Measurements from ENCODE around the gene IGFBP3. TPM values are rescaled to one million over a fixed set of nuclear protein-coding genes. Genes with fewer than 3 reads are reported as not detected.

IGFBP3 gene
- total and polyA plus RNA-seq, 2 of the 13 experiments (the other 11 are each of a cell fraction or from before 2014, with no cell fraction given) = 57.5 TPM; not detected in 1

GRCh38 chr7:45888185-45888992 is 32.7 kb downstream of the IGFBP3 start, which contains the start of gene IGFBP1 (continued):
- TF ChIP-seq, protein P1, sequence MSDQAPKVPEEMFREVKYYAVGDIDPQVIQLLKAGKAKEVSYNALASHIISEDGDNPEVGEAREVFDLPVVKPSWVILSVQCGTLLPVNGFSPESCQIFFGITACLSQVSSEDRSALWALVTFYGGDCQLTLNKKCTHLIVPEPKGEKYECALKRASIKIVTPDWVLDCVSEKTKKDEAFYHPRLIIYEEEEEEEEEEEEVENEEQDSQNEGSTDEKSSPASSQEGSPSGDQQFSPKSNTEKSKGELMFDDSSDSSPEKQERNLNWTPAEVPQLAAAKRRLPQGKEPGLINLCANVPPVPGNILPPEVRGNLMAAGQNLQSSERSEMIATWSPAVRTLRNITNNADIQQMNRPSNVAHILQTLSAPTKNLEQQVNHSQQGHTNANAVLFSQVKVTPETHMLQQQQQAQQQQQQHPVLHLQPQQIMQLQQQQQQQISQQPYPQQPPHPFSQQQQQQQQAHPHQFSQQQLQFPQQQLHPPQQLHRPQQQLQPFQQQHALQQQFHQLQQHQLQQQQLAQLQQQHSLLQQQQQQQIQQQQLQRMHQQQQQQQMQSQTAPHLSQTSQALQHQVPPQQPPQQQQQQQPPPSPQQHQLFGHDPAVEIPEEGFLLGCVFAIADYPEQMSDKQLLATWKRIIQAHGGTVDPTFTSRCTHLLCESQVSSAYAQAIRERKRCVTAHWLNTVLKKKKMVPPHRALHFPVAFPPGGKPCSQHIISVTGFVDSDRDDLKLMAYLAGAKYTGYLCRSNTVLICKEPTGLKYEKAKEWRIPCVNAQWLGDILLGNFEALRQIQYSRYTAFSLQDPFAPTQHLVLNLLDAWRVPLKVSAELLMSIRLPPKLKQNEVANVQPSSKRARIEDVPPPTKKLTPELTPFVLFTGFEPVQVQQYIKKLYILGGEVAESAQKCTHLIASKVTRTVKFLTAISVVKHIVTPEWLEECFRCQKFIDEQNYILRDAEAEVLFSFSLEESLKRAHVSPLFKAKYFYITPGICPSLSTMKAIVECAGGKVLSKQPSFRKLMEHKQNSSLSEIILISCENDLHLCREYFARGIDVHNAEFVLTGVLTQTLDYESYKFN (CRISPR knock-in tag; conservative IDR thresholded peaks at IDR 0.05) = peak; percentile 86
- TF ChIP-seq, protein P2, sequence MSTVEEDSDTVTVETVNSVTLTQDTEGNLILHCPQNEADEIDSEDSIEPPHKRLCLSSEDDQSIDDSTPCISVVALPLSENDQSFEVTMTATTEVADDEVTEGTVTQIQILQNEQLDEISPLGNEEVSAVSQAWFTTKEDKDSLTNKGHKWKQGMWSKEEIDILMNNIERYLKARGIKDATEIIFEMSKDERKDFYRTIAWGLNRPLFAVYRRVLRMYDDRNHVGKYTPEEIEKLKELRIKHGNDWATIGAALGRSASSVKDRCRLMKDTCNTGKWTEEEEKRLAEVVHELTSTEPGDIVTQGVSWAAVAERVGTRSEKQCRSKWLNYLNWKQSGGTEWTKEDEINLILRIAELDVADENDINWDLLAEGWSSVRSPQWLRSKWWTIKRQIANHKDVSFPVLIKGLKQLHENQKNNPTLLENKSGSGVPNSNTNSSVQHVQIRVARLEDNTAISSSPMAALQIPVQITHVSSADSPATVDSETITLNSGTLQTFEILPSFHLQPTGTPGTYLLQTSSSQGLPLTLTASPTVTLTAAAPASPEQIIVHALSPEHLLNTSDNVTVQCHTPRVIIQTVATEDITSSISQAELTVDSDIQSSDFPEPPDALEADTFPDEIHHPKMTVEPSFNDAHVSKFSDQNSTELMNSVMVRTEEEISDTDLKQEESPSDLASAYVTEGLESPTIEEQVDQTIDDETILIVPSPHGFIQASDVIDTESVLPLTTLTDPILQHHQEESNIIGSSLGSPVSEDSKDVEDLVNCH (CRISPR knock-in tag; IDR thresholded peaks at IDR 0.05) = 0 out of 2 replicates have a peak, but pooled peaks have one; percentile 48
- TF ChIP-seq TBP (CRISPR knock-in tag; IDR thresholded peaks at IDR 0.05) (peak; percentile 90), HIVEP1 (CRISPR knock-in tag; IDR thresholded peaks at IDR 0.05) (peak; percentile 81), ZNF704 (CRISPR knock-in tag; IDR thresholded peaks at IDR 0.05; ENCODE audit: borderline replicate concordance) (peak; percentile 92; the same call in 1 of the 2 replicates), BATF2 (CRISPR knock-in tag; IDR thresholded peaks at IDR 0.05) (peak; percentile 97), ZNF230 (CRISPR knock-in tag; IDR thresholded peaks at IDR 0.05) (peak; percentile 89; the same call in 1 of the 2 replicates), THYN1 (CRISPR knock-in tag; IDR thresholded peaks at IDR 0.05; ENCODE audit: borderline replicate concordance, low read depth) (no peak)
- TF ChIP-seq, protein P3, sequence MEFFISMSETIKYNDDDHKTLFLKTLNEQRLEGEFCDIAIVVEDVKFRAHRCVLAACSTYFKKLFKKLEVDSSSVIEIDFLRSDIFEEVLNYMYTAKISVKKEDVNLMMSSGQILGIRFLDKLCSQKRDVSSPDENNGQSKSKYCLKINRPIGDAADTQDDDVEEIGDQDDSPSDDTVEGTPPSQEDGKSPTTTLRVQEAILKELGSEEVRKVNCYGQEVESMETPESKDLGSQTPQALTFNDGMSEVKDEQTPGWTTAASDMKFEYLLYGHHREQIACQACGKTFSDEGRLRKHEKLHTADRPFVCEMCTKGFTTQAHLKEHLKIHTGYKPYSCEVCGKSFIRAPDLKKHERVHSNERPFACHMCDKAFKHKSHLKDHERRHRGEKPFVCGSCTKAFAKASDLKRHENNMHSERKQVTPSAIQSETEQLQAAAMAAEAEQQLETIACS (CRISPR knock-in tag; IDR thresholded peaks at IDR 0.05) = no peak
- TF ChIP-seq, protein P4, sequence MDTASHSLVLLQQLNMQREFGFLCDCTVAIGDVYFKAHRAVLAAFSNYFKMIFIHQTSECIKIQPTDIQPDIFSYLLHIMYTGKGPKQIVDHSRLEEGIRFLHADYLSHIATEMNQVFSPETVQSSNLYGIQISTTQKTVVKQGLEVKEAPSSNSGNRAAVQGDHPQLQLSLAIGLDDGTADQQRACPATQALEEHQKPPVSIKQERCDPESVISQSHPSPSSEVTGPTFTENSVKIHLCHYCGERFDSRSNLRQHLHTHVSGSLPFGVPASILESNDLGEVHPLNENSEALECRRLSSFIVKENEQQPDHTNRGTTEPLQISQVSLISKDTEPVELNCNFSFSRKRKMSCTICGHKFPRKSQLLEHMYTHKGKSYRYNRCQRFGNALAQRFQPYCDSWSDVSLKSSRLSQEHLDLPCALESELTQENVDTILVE (CRISPR knock-in tag; IDR thresholded peaks at IDR 0.05) = peak; percentile 57

All from HepG2 (cell line).